Measurements from ENCODE around the gene TOMM34.
A peak's percentile ranks its signal among the peaks of the same experiment; 100 is the strongest.

Gene TOMM34

DNA sequence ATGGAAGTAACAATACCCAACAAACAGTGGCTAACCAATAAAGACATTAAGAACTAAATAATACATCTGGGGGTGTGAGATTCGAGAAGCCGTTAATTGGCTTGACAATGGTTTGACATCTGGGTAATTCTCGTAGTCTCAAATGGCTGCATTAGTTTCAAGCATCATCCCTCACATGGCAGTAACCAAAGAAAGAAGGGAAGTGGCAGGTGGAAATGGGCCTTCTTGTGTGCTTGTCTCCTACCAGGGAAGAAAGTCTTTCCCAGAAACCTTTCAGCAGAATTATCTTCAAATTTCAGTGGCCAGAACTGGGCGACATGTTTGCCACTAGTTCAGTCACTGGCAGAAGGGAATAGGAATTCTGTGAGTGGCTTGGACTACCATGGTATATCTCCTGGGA, 16.5 kb upstream of the TOMM34 start:
- H3K27me3 Mint-ChIP-seq (ENCODE audit: low read depth, poor library complexity) = no peaks in the 10 kb centered on the region
- H3K27ac Mint-ChIP-seq = no peak overlapping the region
- H3K4me3 Mint-ChIP-seq = no peak overlapping the region
- no peak for TF ChIP-seq CTCF (IDR thresholded peaks at IDR 0.05)
- no peak for DNase-seq
- H3K9me3 Mint-ChIP-seq = no peaks in the 10 kb centered on the region
- H3K4me1 Mint-ChIP-seq = no peaks in the 10 kb centered on the region
- peaks cover 54% of the 10 kb centered on the region for H3K36me3 Mint-ChIP-seq (ENCODE audit: low read depth)

DNA sequence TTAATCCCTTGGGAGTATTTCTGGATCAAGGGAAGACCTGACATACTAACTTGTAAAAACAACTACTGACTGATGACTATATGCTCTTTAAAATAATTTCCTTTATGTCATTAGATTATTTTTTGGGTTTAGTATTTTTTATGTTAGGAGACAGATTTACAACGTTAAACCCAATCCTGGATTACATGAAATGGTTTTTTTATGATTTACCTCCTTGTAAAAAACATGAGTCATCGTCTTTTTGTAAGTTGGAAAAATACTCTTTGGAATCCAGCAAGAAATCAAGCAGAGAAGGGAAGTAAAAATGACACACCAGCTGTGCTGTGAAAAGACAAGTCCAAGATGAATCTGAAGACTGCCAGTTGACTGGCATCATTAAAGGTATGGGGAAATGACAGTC, 12.9 kb upstream of the TOMM34 start:
- H3K27ac Mint-ChIP-seq = no peak overlapping the region
- peaks cover 11% of the 10 kb centered on the region for H3K4me1 Mint-ChIP-seq
- H3K27me3 Mint-ChIP-seq (ENCODE audit: low read depth, poor library complexity) = no peaks in the 10 kb centered on the region
- TF ChIP-seq CTCF (IDR thresholded peaks at IDR 0.05) = no peak
- peaks cover 38% of the 10 kb centered on the region for H3K36me3 Mint-ChIP-seq (ENCODE audit: low read depth)
- H3K9me3 Mint-ChIP-seq = no peaks in the 10 kb centered on the region
- no peak for DNase-seq
- H3K4me3 Mint-ChIP-seq = no peak overlapping the region

DNA sequence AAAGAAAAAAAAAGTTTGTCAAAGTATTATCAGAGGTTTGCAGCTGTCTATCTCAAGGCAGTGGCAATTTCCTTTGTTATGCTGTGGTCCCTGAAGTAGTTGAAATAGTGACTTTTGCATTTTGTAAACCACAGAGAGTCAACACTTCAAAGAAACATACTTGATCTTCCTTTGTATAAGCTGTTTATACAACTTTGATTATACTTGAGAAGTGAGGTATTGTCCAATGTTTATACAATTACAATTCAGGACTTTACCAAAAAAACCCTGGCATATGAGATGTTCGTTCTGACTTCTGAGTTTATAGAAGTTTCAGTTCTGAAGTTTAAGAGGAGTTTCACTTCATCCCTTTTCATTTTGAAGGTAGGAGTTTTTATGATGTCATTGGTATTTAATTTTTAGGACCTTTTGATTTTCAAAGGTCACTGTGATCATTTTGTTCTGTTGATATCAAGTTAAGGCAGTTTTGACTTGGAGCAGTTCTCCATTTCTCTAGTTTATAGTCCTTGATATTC, 10.1 kb upstream of the TOMM34 start:
- H3K27me3 Mint-ChIP-seq (ENCODE audit: low read depth, poor library complexity) = peaks cover 6% of the 10 kb centered on the region
- no peaks in the 10 kb centered on the region for H3K9me3 Mint-ChIP-seq
- no peak overlapping the region for H3K27ac Mint-ChIP-seq
- peaks cover 27% of the 10 kb centered on the region for H3K36me3 Mint-ChIP-seq (ENCODE audit: low read depth)
- no peak overlapping the region for H3K4me3 Mint-ChIP-seq
- H3K4me1 Mint-ChIP-seq = peaks cover 36% of the 10 kb centered on the region
- TF ChIP-seq CTCF (IDR thresholded peaks at IDR 0.05) = no peak
- no peak for DNase-seq

GRCh38 chr20:44969300-44969894, 9.2 kb upstream of the TOMM34 start:
- no peaks in the 10 kb centered on the region for H3K9me3 Mint-ChIP-seq
- DNase-seq = no peak
- peaks cover 6% of the 10 kb centered on the region for H3K27me3 Mint-ChIP-seq (ENCODE audit: low read depth, poor library complexity)
- H3K4me1 Mint-ChIP-seq = peaks cover 39% of the 10 kb centered on the region
- H3K36me3 Mint-ChIP-seq (ENCODE audit: low read depth) = peaks cover 17% of the 10 kb centered on the region
- no peak for TF ChIP-seq CTCF (IDR thresholded peaks at IDR 0.05)
- H3K27ac Mint-ChIP-seq = no peak overlapping the region
- H3K4me3 Mint-ChIP-seq = no peak overlapping the region

GRCh38 chr20:44967207-44967807, 7.1 kb upstream of the TOMM34 start:
- TF ChIP-seq CTCF (IDR thresholded peaks at IDR 0.05) = no peak
- Mint-ChIP-seq H3K4me1 (peaks cover 39% of the 10 kb centered on the region), H3K27me3 (ENCODE audit: low read depth, poor library complexity) (peaks cover 6% of the 10 kb centered on the region), H3K27ac (no peak overlapping the region), H3K4me3 (peak overlapping the region; percentile 99), H3K9me3 (no peaks in the 10 kb centered on the region), H3K36me3 (ENCODE audit: low read depth) (no peaks in the 10 kb centered on the region)
- DNase-seq = no peak

Data from nephron progenitor cell (in vitro differentiated cells).